Left renal cortex interstitium (tissue), 4 donors: ENCODE data around the gene LUC7L3. TPM values are rescaled to one million over a fixed set of nuclear protein-coding genes. Genes with fewer than 3 reads are reported as not detected.
"Not testable (repeated sequence)": the region's sequence is repeated elsewhere in the genome, so short reads cannot be mapped to it uniquely, and the experiment has no call there.

ENCODE experiments used
- DNase-seq, 4 donors: peaks; one replicate each; pipeline ENCODE4 v3.0.0-alpha.2; 2013; ENCODE audit warnings: low read depth in 4 of 4, low spot score in 2 of 4, missing footprints in 1 of 4
- polyA plus RNA-seq, 4 donors: library from polyadenylated mRNA; unstranded; fragments of 120-200 nt; gene quantifications; one replicate each; pipeline ENCODE4 v1.2.1, GENCODE V29; 2013; ENCODE audit not compliant: insufficient read length in 4 of 4

The LUC7L3 gene
- polyA plus RNA-seq, 4 donors: 458 to 697 (median 608) TPM

- DNase-seq: no peak
These were observed 11.1 kb upstream of the LUC7L3 start for GRCh38 chr17:50708050-50709000.

GRCh38 chr17:50709053-50709452 is 10.3 kb upstream of the LUC7L3 start:
- DNase-seq: not testable (repeated sequence)

GRCh38 chr17:50710025-50710424 is 9.4 kb upstream of the LUC7L3 start:
- DNase-seq: no peak

GRCh38 chr17:50710650-50711049 is 8.8 kb upstream of the LUC7L3 start:
- no peak for DNase-seq

GRCh38 chr17:50712641-50713040 is 6.8 kb upstream of the LUC7L3 start:
- DNase-seq: no peak

- DNase-seq: no peak
These were observed 3.9 kb upstream of the LUC7L3 start for GRCh38 chr17:50715471-50715870.

GRCh38 chr17:50719924-50720794 is 756 bp downstream of the LUC7L3 start:
- no peak for DNase-seq

- DNase-seq: no peak
These were observed 2.0 kb downstream of the LUC7L3 start for GRCh38 chr17:50721194-50722010.

- DNase-seq: no peak
These were observed 3.3 kb downstream of the LUC7L3 start for GRCh38 chr17:50722746-50723145.

GRCh38 chr17:50724622-50725021 is 5.2 kb downstream of the LUC7L3 start:
- DNase-seq: not testable (repeated sequence)

- no peak for DNase-seq
These were observed 6.6 kb downstream of the LUC7L3 start for GRCh38 chr17:50725769-50726655.

GRCh38 chr17:50728112-50728429 is 8.7 kb downstream of the LUC7L3 start:
- no peak for DNase-seq

- no peak for DNase-seq
These were observed 9.7 kb downstream of the LUC7L3 start for GRCh38 chr17:50728881-50729765.

GRCh38 chr17:50731575-50732460 is 12.4 kb downstream of the LUC7L3 start:
- no peak for DNase-seq

- DNase-seq: no peak
These were observed 15.9 kb downstream of the LUC7L3 start for GRCh38 chr17:50735287-50735686.

- DNase-seq: no peak
These were observed 17.8 kb downstream of the LUC7L3 start for GRCh38 chr17:50737118-50737698.

GRCh38 chr17:50739098-50739497 is 19.7 kb downstream of the LUC7L3 start:
- no peak for DNase-seq
